Prostate gland (tissue), 2 donors: ENCODE results near the gene LRRC46.

Experiments used
- CTCF ChIP-seq, 4 experiments: fragments of 200-600 bp in 2 of 4; fragments of 450-650 bp in 2 of 4; sonication (generic) in 2 of 4; IDR thresholded peaks; 1 replicate in 3 of 4; 2 replicates in 1 of 4; pipeline ENCODE4 v1.5.1; 2016 to 2019; ENCODE audit warnings: antibody characterized with exemption in 4 of 4, mild to moderate bottlenecking in 2 of 4, moderate library complexity in 2 of 4
- POLR2A ChIP-seq: fragments of 450-650 bp; IDR thresholded peaks from one replicate; pipeline ENCODE4 v1.6.1; 2016; ENCODE audit warnings: antibody characterized with exemption, mild to moderate bottlenecking

DNA sequence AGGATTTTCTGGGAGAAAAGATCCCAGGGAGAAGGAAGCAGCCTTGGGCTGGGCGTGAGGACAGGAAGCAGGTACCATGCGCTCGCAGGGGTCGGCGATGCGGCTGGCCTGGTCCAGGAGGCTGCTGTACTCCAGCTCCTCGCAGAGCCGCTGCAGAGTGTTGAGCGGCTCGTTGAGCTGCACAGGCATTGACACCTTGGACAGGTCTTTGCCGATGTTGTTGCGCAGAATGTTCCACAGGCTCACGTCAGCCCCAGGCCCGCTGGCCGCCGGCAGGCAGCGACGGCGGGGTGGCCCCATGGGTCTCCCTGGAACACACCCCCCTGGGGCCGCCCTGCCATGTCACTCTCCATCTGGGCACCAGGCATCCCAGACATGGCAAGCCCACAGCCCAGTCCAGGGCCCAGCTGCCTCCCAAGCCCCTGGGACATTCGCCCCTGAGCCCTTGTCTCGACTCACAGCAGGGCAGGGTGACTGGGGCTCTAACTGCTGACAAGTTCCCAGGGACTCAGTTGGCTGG lies 17.9 kb upstream of the LRRC46 start:
- TF ChIP-seq POLR2A, result no peak
- no peak for TF ChIP-seq CTCF (IDR thresholded peaks at IDR 0.05)
